Mononuclear cell (primary cell): ENCODE results near the gene ABCC6. TPM values are rescaled to one million over a fixed set of nuclear protein-coding genes. Genes with fewer than 3 reads are reported as not detected.

ENCODE experiments used
- total RNA-seq: library from RNA; depleted of rRNA; stranded (reverse); fragments of >200 nt; gene quantifications from one replicate; pipeline ENCODE4 v1.2.3, GENCODE V29; 2012

Gene ABCC6
- total RNA-seq, 1 donor = 0.63 TPM

Other genes with a start within 250 kb of the ABCC6 start
- 26.9 TPM for gene NOMO3, start 9.0 kb upstream of the ABCC6 start, total RNA-seq
- gene NPIPA7, start 155.6 kb upstream of the ABCC6 start, total RNA-seq = not detected